Testis (tissue), 2 donors: ENCODE measurements around the gene IQGAP3.

Experiments
- CTCF ChIP-seq, 3 experiments: fragments of 450-650 bp in 2 of 3; fragments of 200-600 bp in 1 of 3; sonication (generic) in 1 of 3; IDR thresholded peaks; one replicate each; pipeline ENCODE4 v1.5.1; 2016 to 2019; ENCODE audit warnings: antibody characterized with exemption in 3 of 3, mild to moderate bottlenecking in 2 of 3, moderate library complexity in 1 of 3
- POLR2A ChIP-seq: fragments of 450-650 bp; IDR thresholded peaks from one replicate; pipeline ENCODE4 v1.6.1; 2017; ENCODE audit warnings: antibody characterized with exemption, mild to moderate bottlenecking, moderate library complexity

GRCh38 chr1:156478250-156478627 lies 94.1 kb downstream of the IQGAP3 start:
- TF ChIP-seq POLR2A (no peak), CTCF (IDR thresholded peaks at IDR 0.05) (no peak)
